ENCODE results near the gene RACGAP1. TPM values are rescaled to one million over a fixed set of nuclear protein-coding genes. Genes with fewer than 3 reads are reported as not detected.

Gene RACGAP1
- total RNA-seq, 1 donor from 2014 or later = 18.8 TPM

Other genes with a start within 250 kb of the RACGAP1 start
- gene NCKAP5L, start 197.1 kb downstream of the RACGAP1 start, total RNA-seq = 59.5 and 60.4 TPM in 2 replicates
- 3.1 and 3.7 TPM in 2 replicates for gene BCDIN3D, start 182.4 kb downstream of the RACGAP1 start, total RNA-seq
- 0.10 and 0.18 TPM in 2 replicates for gene FAIM2, start 121.6 kb downstream of the RACGAP1 start, total RNA-seq
- gene AQP2, start 74.8 kb downstream of the RACGAP1 start, total RNA-seq = not detected in 2 replicates
- not detected in 2 replicates for gene AQP5, start 63.6 kb downstream of the RACGAP1 start, total RNA-seq
- gene AQP6, start 52.5 kb downstream of the RACGAP1 start, total RNA-seq = not detected in 2 replicates
- gene ASIC1, start 32.1 kb upstream of the RACGAP1 start, total RNA-seq = 8.1 and 8.2 TPM in 2 replicates
- gene SMARCD1, start 59.8 kb upstream of the RACGAP1 start, total RNA-seq = 59.9 and 64.4 TPM in 2 replicates
- 0.29 and 0.59 TPM in 2 replicates for gene GPD1, start 78.5 kb upstream of the RACGAP1 start, total RNA-seq
- gene COX14, start 86.7 kb upstream of the RACGAP1 start, total RNA-seq = 49.7 and 59.9 TPM in 2 replicates
- gene CERS5, start 141.9 kb upstream of the RACGAP1 start, total RNA-seq = 115 and 118 TPM in 2 replicates

Data from astrocyte (in vitro differentiated cells and primary cell).